Adipocyte (in vitro differentiated cells): ENCODE measurements around the gene IMMP2L.

Experiments
- DNase-seq: peaks from one replicate; pipeline ENCODE4 v3.0.0-alpha.2; 2015; ENCODE audit warnings: low read depth
- H3K27me3 ChIP-seq: replicated peaks from 2 replicates; pipeline ENCODE4 v1.7.0; 2013; ENCODE audit warnings: mild to moderate bottlenecking, low read length, moderate library complexity; ENCODE audit not compliant: control insufficient read depth, insufficient read depth
- H3K36me3 ChIP-seq: 2 replicates; pipeline ENCODE4 v1.7.0; 2013; ENCODE audit warnings: low read length, mild to moderate bottlenecking, moderate library complexity; ENCODE audit not compliant: control insufficient read depth, insufficient read depth, severe bottlenecking
- H3K4me1 ChIP-seq: 2 replicates; pipeline ENCODE4 v1.7.0; 2013; ENCODE audit warnings: mild to moderate bottlenecking, low read length, moderate library complexity; ENCODE audit not compliant: control insufficient read depth, insufficient read depth
- H3K4me3 ChIP-seq: 2 replicates; pipeline ENCODE4 v1.7.0; 2013; ENCODE audit warnings: mild to moderate bottlenecking, low read length, moderate library complexity
- H3K9ac ChIP-seq: 2 replicates; pipeline ENCODE4 v1.7.0; 2013; ENCODE audit warnings: mild to moderate bottlenecking, low read length, moderate library complexity
- H3K9me3 ChIP-seq: 2 replicates; pipeline ENCODE4 v1.7.0; 2013; ENCODE audit warnings: mild to moderate bottlenecking, low read length, moderate library complexity; ENCODE audit not compliant: control insufficient read depth

The IMMP2L gene

DNA sequence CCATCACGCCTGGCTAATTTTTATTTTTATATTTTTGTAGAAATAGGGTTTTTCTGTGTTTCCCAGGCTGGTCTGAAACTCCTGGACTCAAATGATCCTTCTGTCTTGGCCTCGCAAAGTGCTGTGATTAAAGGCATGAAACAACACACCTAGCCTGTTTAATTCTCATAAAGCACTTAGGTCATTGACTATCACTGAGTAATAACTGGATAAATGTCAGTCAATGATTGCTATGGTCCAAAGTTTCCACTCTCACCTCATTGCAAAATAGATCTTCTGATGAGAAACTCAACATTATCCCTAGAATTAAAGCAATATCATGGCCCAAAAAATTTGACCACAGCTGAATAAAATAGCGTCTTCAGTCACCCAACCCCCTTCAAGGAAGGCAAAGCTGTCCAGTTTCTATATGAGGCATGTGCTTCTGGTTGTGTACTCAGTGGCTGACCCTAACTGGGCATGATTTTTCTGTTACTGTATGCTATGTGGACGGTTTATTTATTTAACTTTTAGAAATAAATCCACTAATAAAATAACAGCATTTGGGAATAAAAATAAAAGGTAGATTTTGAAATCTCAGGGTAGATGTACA lies 557.9 kb downstream of the IMMP2L start:
- H3K4me1 ChIP-seq: peaks cover 19% of the 10 kb centered on the region
- H3K9me3 ChIP-seq: no peaks in the 10 kb centered on the region
- no peak overlapping the region for H3K4me3 ChIP-seq
- H3K36me3 ChIP-seq: no peaks in the 10 kb centered on the region
- H3K9ac ChIP-seq: no peak overlapping the region
- no peak for DNase-seq
- no peaks in the 10 kb centered on the region for H3K27me3 ChIP-seq

DNA sequence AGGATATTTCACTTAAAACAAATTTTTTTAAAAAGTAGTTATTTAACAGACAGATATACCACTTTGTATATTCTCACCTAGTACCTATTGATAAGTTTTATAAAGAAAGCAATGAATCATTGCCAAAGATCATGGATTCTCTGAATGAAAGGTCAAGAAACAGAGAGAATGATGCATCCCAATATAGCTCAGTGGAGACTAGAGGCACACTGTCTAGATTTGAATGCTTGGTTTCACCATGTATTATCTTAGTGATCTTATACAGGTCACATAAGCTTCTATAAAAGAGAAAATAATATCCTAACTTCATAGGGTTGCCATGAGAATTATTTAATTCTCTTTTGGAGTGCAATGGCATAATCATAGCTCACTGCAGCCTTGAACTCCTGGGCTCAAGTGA lies 558.4 kb downstream of the IMMP2L start:
- no peak overlapping the region for H3K9ac ChIP-seq
- H3K4me3 ChIP-seq: no peak overlapping the region
- no peak for DNase-seq
- no peaks in the 10 kb centered on the region for H3K9me3 ChIP-seq
- H3K4me1 ChIP-seq: peaks cover 19% of the 10 kb centered on the region
- H3K36me3 ChIP-seq: no peaks in the 10 kb centered on the region
- no peaks in the 10 kb centered on the region for H3K27me3 ChIP-seq

DNA sequence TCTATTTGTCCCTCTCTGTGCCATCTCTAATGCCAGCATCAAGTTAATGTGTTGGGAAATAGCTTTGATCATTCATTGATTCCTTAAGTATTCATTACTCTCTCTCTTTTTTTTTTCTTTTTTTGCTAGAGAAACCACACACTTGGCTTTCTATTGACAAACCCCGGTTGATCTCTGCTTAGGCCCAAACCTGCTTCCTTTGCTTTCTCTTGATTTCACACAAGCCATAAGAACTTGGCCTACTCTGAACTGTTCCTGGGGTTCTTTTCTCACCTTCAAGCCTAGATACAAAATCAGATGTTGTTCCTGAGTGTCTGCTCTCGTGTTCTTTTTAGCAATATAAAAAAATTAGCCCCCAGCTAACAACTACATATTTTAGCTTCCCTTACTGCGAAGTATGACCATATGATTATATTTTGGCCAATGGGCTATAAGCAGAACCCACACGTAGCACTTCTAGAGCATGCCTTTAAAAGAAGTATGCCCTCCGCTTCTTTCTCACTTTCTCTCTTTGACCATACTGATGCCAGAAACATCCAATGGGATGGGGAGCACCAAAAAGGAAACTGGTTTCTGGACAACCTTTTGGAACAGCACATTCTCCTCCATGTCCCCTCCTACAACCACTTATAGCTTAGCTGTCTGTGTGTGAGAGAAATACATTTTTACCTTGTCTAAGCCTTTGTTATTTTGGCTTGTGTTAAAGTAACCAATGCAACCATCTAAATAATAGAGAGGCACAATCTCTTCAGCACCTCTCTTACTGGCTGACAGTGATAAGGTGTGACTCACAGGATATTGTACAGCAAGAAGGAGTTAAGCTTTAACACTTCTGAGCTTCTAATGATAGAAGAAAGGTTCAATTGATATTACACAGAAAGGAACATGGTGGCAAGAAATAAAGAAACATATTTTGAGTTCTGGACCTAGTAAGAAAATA lies 568.0 kb downstream of the IMMP2L start:
- H3K9me3 ChIP-seq: no peaks in the 10 kb centered on the region
- no peak overlapping the region for H3K9ac ChIP-seq
- no peaks in the 10 kb centered on the region for H3K36me3 ChIP-seq
- H3K27me3 ChIP-seq: no peaks in the 10 kb centered on the region
- no peaks in the 10 kb centered on the region for H3K4me1 ChIP-seq
- H3K4me3 ChIP-seq: no peak overlapping the region
- DNase-seq: no peak

DNA sequence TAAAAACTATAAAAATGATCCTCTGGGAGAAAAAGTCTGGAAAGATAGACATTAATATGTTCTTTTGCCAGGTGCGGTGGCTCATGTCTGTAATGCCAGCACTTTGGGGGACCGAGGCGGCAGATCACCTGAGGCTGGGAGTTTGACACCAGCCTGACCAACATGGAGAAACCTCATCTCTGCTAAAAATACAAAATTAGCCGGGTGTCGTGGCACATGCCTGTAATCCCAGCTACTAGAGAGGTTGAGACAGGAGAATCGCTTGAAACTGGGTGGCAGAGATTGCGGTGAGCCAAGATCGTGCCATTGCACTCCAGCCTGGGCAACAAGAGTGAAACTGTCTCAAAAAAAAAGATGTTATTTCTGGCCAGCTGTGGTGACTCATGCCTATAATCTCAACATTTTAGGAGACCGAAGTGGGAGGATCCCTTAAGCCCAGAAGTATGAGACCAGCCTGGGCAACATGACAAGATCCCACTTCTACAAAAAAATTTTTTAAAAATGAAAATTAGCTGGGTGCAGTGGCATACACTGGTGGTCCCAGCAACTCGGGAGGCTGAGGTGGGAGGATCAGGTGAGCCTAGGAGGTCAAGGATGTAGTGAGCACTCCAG lies 573.3 kb downstream of the IMMP2L start:
- no peaks in the 10 kb centered on the region for H3K27me3 ChIP-seq
- no peaks in the 10 kb centered on the region for H3K4me1 ChIP-seq

DNA sequence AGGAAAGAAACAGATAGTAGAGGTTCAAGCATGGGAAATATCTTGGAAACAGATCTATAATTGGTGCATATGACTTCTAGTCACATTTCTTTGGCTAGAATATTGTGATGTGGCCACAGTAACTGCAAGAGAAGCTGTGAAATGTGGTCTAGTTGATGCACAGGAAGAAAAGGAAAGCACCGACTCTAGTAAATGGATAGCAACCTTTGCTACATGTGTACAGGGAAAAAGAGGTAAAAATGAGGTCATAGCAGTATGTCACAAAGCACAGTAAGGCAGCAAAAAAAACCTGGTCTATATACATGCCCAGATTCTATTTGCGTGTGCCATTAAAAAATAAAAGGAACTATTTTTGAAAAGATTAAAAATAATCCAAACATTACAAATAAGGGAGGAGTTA lies 573.9 kb downstream of the IMMP2L start:
- Histone ChIP-seq H3K27me3 (no peaks in the 10 kb centered on the region), H3K9me3 (no peaks in the 10 kb centered on the region), H3K9ac (no peak overlapping the region), H3K4me3 (no peak overlapping the region), H3K36me3 (no peaks in the 10 kb centered on the region), H3K4me1 (no peaks in the 10 kb centered on the region)
- DNase-seq: no peak

More for the DNA sequence above, 573.3 kb downstream of the IMMP2L start:
- DNase-seq: no peak
- H3K4me3 ChIP-seq: no peak overlapping the region
- no peaks in the 10 kb centered on the region for H3K36me3 ChIP-seq
- no peaks in the 10 kb centered on the region for H3K9me3 ChIP-seq
- no peak overlapping the region for H3K9ac ChIP-seq

DNA sequence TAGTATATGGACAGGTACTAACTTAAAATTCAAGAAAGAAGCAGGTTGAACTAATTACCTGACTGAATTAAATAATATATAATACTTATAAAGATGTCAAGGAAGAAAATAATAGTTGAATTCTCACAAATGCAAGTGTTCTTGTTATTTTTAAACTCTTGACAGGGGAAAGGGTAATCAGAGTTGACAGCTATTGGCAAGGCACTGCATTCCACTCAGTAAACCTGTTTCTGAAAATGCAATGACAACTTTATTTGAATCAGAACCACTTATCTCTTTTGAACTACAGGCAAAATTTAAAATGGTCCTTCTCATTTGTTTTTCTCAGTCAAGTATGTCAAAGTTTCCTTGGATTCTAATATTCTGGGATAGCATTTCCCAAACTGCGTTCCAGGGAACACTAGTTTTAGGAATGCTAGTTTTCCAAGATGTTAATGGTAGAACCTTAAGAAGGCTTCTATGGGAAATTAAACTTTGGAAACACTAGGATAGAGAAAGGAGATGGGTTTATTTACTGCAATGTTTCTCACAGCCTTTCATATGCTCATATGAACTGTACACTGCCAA lies 575.1 kb downstream of the IMMP2L start:
- Histone ChIP-seq H3K9me3 (no peaks in the 10 kb centered on the region), H3K9ac (no peak overlapping the region), H3K4me3 (no peak overlapping the region), H3K36me3 (no peaks in the 10 kb centered on the region), H3K4me1 (no peaks in the 10 kb centered on the region), H3K27me3 (no peaks in the 10 kb centered on the region)
- DNase-seq: peak; percentile 7

DNA sequence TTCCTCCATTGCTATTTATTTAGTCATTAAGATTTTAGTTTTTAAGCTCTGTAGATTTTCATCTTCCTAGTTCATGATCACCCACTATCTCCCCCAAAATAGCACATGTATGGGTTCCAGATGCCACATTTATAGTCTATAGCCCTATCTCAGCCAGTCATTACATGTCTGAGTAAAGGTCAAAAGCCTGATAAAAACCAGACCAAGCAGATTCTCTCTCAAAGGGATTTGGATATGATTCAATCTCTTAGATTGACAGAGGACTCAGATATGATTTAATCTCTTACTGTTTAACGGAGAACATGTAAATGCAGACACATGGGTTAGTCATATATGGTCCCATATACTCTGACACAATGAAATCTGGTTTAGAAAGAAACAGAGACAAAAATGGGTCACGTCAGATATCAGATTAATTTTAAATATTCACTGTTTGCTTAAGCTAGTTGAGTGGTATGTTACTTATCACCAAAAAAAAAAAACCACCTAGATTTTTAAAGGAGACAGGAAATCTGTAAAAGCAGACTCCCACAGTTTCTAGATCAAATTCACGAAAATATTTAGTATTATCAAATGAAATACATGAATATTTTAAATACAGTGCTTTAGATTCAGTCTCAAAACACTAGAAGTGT lies 578.4 kb downstream of the IMMP2L start:
- Histone ChIP-seq H3K36me3 (no peaks in the 10 kb centered on the region), H3K9ac (no peak overlapping the region), H3K4me3 (no peak overlapping the region), H3K4me1 (no peaks in the 10 kb centered on the region), H3K27me3 (no peaks in the 10 kb centered on the region), H3K9me3 (no peaks in the 10 kb centered on the region)
- no peak for DNase-seq

DNA sequence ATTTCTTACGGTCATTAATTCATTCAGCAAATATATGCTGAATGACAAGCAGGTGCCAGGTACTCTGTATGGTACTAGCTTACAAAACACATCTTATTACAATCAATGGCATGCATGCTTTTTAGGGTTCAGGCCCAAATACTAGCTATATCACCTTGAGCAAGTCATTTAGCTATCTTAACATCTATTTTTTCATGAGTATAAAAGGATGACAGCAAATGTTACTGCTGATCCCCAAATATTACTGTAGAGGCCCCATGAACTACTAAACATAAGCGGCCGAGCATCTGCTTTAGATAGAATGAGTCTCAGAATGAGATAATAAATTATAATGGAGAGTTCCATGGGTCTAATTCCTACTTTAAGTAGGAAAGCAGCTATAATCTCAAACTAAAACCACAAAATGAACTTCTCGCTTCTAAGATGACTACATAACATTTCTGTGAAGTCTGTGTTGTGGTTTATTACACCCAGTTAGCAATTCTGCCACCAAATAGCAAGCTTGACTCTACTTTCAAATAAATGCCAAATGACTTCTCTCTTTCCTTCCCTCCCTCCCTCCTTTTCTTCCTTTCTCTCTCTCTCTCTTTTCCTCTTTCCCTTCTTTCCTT lies 585.1 kb downstream of the IMMP2L start:
- Histone ChIP-seq H3K9me3 (no peaks in the 10 kb centered on the region), H3K9ac (no peak overlapping the region), H3K36me3 (no peaks in the 10 kb centered on the region), H3K27me3 (no peaks in the 10 kb centered on the region), H3K4me1 (peaks cover 4% of the 10 kb centered on the region), H3K4me3 (no peak overlapping the region)
- no peak for DNase-seq

DNA sequence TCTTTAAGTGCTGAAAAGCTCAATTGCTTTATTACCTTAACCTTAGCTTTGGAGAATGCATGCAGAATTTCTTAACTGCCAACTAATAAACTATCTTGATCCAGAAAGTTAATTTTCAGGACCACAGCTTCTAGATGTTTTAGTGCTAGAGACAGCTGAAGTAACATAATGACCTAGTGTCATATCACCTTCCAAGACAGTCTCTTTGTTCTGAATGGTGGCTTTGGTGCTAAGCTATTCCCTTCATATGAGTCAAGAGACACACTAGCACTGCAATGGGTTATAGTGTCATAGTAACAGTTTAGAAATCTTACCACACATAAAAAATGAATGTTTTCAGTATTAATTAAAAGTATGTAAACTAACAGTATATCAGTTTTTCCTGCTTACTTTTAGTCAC lies 586.8 kb downstream of the IMMP2L start:
- H3K4me1 ChIP-seq: peaks cover 4% of the 10 kb centered on the region
- no peaks in the 10 kb centered on the region for H3K27me3 ChIP-seq
- no peak for DNase-seq
- no peak overlapping the region for H3K9ac ChIP-seq
- H3K9me3 ChIP-seq: no peaks in the 10 kb centered on the region
- H3K36me3 ChIP-seq: no peaks in the 10 kb centered on the region
- H3K4me3 ChIP-seq: no peak overlapping the region

DNA sequence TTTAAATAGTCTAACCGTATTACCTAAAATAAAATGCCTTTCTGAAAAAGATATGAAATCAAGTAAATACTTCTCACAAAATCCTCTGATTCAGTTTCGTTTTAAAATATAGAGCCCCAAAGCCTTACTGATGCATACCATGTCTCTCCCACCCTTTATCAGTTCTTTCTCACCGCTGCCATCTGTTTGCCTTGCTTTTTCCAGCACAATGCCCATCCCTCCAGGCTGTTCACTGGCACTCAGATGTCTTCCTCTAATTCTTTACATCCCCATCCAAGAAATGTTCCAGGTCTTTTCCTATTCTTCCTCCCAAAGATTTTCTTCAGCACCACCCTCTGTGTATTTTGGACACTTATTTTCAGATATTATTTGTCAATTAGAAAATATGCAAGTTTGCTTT lies 587.9 kb downstream of the IMMP2L start:
- peaks cover 4% of the 10 kb centered on the region for H3K4me1 ChIP-seq
- no peaks in the 10 kb centered on the region for H3K36me3 ChIP-seq
- no peak for DNase-seq

More for the DNA sequence above, 587.9 kb downstream of the IMMP2L start:
- no peaks in the 10 kb centered on the region for H3K27me3 ChIP-seq
- no peak overlapping the region for H3K9ac ChIP-seq
- no peaks in the 10 kb centered on the region for H3K9me3 ChIP-seq
- no peak overlapping the region for H3K4me3 ChIP-seq
